Natural killer cell treated with Interleukin-12 subunit alpha and Interleukin-12 subunit beta and Interleukin-15 and Interleukin-18, amount 100 ng/mL, for 72 hours (primary cell): Measurements from ENCODE around the gene SIGLEC15. TPM values are rescaled to one million over a fixed set of nuclear protein-coding genes. Genes with fewer than 3 reads are reported as not detected.
"Not testable (repeated sequence)": the region's sequence is repeated elsewhere in the genome, so short reads cannot be mapped to it uniquely, and the experiment has no call there.

Experiments
- ATAC-seq, 2 donors: fragments of 150-1000 bp; cut with Tn5 transposase in 1 of 2; sonication (Bioruptor Pico), chemical (Tn5 transposase) in 1 of 2; 2 replicates each; pipeline ENCODE4 v1.10.0; 2021
- DNase-seq: peaks from one replicate; pipeline ENCODE4 v3.0.0; 2022; ENCODE audit warnings: low spot score
- H3K27ac Mint-ChIP-seq, 2 donors: 1 replicate in 1 of 2; 2 replicates in 1 of 2; pipeline ENCODE4 v1.8.0; 2022; ENCODE audit warnings: mixed read lengths in 2 of 2, mild to moderate bottlenecking in 1 of 2, moderate library complexity in 1 of 2
- H3K27me3 Mint-ChIP-seq, 2 donors: 1 replicate in 1 of 2; 2 replicates in 1 of 2; pipeline ENCODE4 v1.8.0; 2022; ENCODE audit warnings: mixed read lengths in 2 of 2
- H3K36me3 Mint-ChIP-seq: one replicate; pipeline ENCODE4 v1.8.0; 2022; ENCODE audit warnings: mixed read lengths
- H3K4me1 Mint-ChIP-seq, 2 donors: 1 replicate in 1 of 2; 2 replicates in 1 of 2; pipeline ENCODE4 v1.8.0; 2022; ENCODE audit warnings: low read depth in 2 of 2, mixed read lengths in 2 of 2, mild to moderate bottlenecking in 1 of 2
- H3K4me3 Mint-ChIP-seq: one replicate; pipeline ENCODE4 v1.8.0; 2022; ENCODE audit warnings: mixed read lengths
- H3K9me3 Mint-ChIP-seq: 2 replicates; pipeline ENCODE4 v1.8.0; 2022; ENCODE audit warnings: mixed read lengths
- total RNA-seq, 2 donors: library from RNA; stranded (reverse); gene quantifications; one replicate each; pipeline ENCODE4 v1.2.3, GENCODE V29; 2022

The SIGLEC15 gene
- total RNA-seq, 2 donors from 2014 or later = not detected

DNA sequence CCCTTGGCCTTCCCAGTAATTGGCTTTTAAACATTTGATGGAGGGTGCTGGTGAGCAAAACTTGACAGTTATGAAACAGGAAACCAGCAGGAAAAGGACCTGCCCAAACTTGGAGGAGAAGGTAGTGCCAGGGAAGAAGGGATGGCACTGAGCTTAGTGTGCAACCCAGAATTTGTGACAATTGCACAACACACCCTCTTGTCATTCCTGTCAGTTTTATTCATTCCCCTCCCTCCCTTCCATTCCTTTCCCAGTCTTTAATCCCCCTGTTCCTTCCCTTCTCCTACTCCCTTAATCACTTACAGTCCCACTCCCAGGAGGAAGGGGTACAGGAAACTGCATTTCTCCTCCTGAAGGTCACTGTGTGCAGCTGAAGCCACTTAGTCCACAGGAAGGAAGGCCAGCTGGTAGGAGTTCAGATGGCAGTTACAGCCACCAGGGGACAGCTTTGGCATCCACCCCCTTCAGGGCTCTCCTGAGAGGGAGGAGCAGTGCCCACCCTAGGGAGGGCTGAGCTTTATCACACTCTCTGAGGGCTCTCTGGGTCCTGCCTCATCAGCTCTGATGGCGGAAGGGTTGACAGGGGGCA is 24.0 kb upstream of the SIGLEC15 start:
- ATAC-seq (no peak), DNase-seq (no peak)
- Mint-ChIP-seq H3K4me3 (no peak overlapping the region), H3K4me1 (peaks cover 8 to 17% of the 10 kb centered on the region in 2 donors), H3K27ac (no peak overlapping the region), H3K9me3 (no peaks in the 10 kb centered on the region), H3K36me3 (peaks cover 15% of the 10 kb centered on the region), H3K27me3 (peaks cover 8 to 10% of the 10 kb centered on the region in 2 donors)

DNA sequence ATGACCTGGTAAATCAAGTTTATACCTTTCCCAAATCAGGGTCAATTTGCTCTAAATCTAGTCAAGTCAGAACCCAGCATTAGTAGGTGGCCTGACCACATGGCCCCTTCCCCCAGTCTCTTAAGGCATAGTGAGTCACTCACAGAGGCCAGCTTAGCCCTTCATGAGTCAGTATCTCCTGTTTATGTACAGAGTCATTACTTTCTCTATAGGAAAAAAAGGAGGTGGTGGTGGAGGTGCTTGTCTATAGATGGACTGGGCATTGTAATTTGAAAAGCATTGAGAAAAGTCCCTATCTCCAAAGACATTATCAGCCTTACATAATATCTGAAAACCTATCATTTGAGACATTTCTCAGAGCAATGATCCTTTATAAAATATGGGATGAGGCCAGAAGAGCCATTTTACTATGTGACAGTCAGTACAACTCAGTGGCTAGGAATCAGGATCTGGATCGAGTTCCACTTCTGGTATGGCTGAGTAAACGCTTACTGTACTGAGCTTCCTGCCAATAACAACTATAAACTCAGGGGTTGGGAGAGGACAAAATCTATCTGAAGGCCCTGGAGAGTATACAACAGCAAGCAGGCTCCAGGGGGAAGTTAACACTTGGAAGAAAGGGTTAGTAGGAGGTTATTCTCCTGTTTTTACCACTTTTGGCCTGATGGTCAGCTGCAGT is 22.5 kb upstream of the SIGLEC15 start:
- H3K4me1 Mint-ChIP-seq = peaks cover 8 to 21% of the 10 kb centered on the region in 2 donors
- H3K4me3 Mint-ChIP-seq = no peak overlapping the region
- ATAC-seq = peak; percentile 79 to 91
- H3K9me3 Mint-ChIP-seq = no peaks in the 10 kb centered on the region
- no peak for DNase-seq
- peaks cover 8 to 10% of the 10 kb centered on the region in 2 donors for H3K27me3 Mint-ChIP-seq
- H3K27ac Mint-ChIP-seq = peak overlapping the region in 1 of 2 donors; percentile 80
- peaks cover 16% of the 10 kb centered on the region for H3K36me3 Mint-ChIP-seq

DNA sequence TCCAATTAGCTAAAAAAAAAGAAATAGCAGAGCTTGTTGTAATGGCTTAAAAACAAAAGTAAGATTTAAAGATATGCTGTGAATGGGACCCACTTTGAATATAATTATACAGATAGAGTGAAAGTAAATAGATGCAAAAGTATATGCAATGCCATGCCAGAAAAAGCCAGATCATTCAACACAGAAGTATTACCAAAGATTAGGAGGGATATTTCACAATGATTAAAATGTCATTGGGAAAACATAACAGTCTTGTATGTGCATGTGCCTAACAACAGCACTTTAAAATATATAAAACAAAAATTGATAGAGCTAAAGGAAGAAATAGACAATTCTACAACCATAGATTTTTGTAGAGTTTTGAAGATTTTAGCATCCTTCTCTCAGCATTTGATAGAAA is 19.9 kb upstream of the SIGLEC15 start:
- Mint-ChIP-seq H3K27me3 (peaks cover 0 to 14% of the 10 kb centered on the region in 2 donors), H3K9me3 (no peaks in the 10 kb centered on the region), H3K36me3 (peaks cover 20% of the 10 kb centered on the region), H3K27ac (no peak overlapping the region), H3K4me3 (no peak overlapping the region), H3K4me1 (peaks cover 21 to 26% of the 10 kb centered on the region in 2 donors)
- no peak for DNase-seq
- no peak for ATAC-seq

DNA sequence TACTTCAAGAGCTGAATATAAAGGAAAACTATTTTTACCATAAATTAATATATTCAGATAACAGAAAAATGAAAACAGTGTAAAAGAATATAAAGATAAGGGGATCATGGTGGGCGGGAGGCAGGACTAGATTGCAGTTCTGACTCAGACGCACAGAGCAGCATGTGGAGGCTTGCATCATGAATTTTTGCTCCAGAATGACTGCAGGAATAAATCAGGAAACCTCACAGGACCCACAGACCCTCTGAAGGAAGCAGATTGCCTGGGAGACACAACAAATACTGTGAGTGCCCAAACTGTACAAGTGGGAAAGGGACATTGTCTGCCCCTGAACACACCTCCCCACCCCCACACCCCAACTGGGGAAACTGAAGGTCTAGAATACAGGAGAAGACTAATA is 19.2 kb upstream of the SIGLEC15 start:
- DNase-seq (no peak), ATAC-seq (no peak)
- Mint-ChIP-seq H3K27me3 (peaks cover 0 to 14% of the 10 kb centered on the region in 2 donors), H3K27ac (peak overlapping the region in 1 of 2 donors; percentile 26), H3K36me3 (peaks cover 20% of the 10 kb centered on the region), H3K4me1 (peaks cover 21 to 25% of the 10 kb centered on the region in 2 donors), H3K4me3 (no peak overlapping the region), H3K9me3 (no peaks in the 10 kb centered on the region)

DNA sequence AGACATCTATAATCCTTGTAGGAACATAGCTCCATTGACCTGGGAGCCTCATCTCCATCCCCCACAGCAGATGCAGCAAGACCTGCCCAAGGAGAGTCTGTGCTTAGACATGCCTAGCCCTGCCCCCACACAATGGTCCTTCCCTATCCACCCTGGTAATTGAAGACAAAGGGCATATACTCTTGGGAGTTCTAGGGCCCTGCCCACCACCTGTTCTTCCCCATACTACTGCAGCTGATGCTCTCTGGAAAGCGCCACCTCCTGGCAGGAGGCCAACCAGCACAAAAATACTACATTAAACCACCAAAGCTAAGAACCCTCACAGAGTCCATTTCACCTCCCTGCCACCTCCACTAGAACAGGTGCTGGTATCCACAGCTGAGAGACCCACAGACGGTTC is 18.3 kb upstream of the SIGLEC15 start:
- Mint-ChIP-seq H3K4me1 (peaks cover 21% of the 10 kb centered on the region in 2 donors), H3K36me3 (peaks cover 20% of the 10 kb centered on the region), H3K27me3 (peaks cover 0 to 14% of the 10 kb centered on the region in 2 donors), H3K27ac (peak overlapping the region in 1 of 2 donors; percentile 40)
- not testable (repeated sequence) for H3K4me3 Mint-ChIP-seq, DNase-seq, H3K9me3 Mint-ChIP-seq, ATAC-seq

DNA sequence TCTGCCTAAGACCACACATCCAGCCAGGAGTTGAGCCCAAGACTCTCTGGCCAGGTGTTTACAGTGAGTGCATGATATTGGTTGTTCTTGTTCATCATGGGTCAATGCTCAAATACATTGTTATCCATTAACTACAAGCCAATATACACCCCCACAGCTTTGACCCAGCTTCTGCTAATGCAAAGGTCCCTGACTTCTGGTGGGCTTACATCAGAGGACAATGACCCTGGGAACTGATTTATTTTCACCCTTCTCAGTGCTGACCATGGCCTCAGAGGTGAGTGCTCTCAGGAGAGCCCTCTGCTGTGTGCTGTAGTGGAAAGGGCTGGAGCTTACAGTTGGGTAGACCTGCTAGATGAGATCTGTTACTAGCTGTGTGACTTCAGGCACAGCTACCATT is 10.7 kb upstream of the SIGLEC15 start:
- not testable (repeated sequence) for H3K4me3 Mint-ChIP-seq, H3K27ac Mint-ChIP-seq, ATAC-seq, H3K4me1 Mint-ChIP-seq, DNase-seq, H3K9me3 Mint-ChIP-seq, H3K27me3 Mint-ChIP-seq
- H3K36me3 Mint-ChIP-seq = peaks cover 17% of the 10 kb centered on the region

DNA sequence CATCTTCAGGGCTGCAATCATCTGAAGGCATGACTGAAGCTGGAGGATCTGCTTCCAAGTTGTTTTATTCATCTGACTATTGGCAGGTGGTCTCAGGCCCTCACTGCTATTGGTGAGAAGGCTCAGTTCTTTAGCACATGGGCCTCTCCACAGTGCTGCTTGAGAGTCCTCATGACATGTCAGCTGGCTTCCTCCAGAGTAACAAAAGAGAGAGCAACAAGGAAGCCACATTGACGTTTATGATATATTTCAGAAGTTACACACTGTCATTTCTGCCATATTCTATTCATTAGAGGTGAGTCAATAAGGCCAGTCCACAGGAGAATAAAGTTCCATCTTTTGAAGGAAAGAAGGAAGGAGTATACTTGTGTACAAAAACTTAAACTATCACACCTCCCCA is 7.9 kb upstream of the SIGLEC15 start:
- Mint-ChIP-seq H3K27ac (no peak overlapping the region), H3K4me3 (no peak overlapping the region), H3K9me3 (peaks cover 3% of the 10 kb centered on the region), H3K4me1 (peaks cover 0 to 5% of the 10 kb centered on the region in 2 donors), H3K36me3 (peaks cover 19% of the 10 kb centered on the region), H3K27me3 (peaks cover 5 to 18% of the 10 kb centered on the region in 2 donors)
- DNase-seq = no peak
- peak in 1 of 2 donors; percentile 81 for ATAC-seq

DNA sequence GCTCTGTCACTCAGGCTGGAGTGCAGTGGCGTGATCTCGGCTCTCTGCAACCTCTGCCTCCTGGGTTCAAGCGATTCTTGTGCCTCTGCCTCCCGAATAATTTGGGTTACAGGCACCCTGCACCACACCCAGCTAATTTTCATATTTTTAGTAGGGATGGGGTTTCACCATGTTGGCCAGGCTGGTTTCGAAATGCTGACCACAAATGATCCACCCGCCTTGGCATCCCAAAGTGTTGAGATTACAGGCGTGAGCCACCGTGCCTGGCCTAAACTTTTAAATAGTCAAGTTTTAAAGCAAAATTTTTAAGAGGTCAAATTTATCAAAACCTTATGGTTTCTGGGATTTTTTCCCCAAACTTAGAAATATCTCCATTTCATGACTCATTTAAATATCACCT is 6.7 kb upstream of the SIGLEC15 start:
- peak; percentile 25 for DNase-seq
- not testable (repeated sequence) for H3K4me3 Mint-ChIP-seq, ATAC-seq, H3K4me1 Mint-ChIP-seq, H3K27ac Mint-ChIP-seq, H3K9me3 Mint-ChIP-seq
- peaks cover 5 to 18% of the 10 kb centered on the region in 2 donors for H3K27me3 Mint-ChIP-seq
- peaks cover 19% of the 10 kb centered on the region for H3K36me3 Mint-ChIP-seq

DNA sequence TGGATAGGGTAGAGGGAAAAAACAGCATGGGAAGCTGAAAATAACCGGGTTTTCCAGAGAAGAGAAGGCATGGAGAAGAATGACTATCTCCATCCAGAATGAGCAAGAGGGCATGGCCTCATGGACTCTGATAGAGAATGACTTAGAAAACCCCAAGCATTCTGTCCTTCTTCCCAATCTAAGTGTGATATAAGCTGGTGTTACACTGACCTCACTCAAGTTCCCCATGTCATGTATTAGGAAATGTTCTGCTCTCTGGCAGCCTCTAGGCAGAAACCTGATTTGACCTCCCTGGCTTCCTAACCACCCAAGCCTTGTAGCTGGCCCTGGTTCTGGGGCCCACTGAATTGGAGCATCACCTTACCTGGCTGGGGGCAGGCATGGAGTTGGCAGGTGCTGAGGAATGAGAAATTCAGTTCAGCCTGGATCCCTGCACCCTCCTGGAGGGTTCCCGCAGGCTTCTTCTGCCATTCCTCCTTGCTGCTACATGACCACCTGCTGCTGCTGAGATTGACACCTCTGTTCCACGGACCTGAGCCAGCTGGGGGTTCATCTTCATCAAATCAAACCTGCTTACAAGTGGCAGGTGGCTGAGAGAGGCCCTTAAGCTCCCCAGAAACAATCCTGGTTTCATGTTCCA is 5.2 kb upstream of the SIGLEC15 start:
- H3K36me3 Mint-ChIP-seq = peaks cover 19% of the 10 kb centered on the region
- peak; percentile 12 for DNase-seq
- H3K27me3 Mint-ChIP-seq = peaks cover 5 to 18% of the 10 kb centered on the region in 2 donors
- peaks cover 5 to 7% of the 10 kb centered on the region in 2 donors for H3K4me1 Mint-ChIP-seq
- no peak for ATAC-seq
- H3K4me3 Mint-ChIP-seq = no peak overlapping the region
- H3K9me3 Mint-ChIP-seq = peaks cover 3% of the 10 kb centered on the region
- no peak overlapping the region for H3K27ac Mint-ChIP-seq

DNA sequence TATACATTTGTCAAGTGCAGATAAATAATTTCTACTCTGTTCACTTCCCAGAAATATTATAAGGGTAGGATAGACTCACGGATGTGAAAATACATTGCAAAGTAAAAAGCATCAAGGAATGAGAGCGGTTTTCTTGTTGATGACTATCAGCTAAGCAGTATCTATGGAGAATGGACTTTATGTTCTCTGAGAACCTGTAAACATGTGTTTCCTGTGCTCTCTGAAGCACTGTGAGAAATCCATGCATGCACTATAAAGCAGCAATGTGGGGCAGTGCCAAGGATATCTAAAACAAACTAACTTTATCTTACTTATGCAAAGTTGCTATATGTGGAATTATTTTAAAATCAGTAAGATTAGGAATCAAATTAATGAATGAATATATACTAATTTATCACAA is 4.4 kb upstream of the SIGLEC15 start:
- peaks cover 5 to 10% of the 10 kb centered on the region in 2 donors for H3K4me1 Mint-ChIP-seq
- no peaks in the 10 kb centered on the region for H3K9me3 Mint-ChIP-seq
- ATAC-seq = no peak
- peaks cover 3 to 18% of the 10 kb centered on the region in 2 donors for H3K27me3 Mint-ChIP-seq
- H3K36me3 Mint-ChIP-seq = peaks cover 11% of the 10 kb centered on the region
- no peak overlapping the region for H3K27ac Mint-ChIP-seq
- H3K4me3 Mint-ChIP-seq = no peak overlapping the region
- DNase-seq = no peak

DNA sequence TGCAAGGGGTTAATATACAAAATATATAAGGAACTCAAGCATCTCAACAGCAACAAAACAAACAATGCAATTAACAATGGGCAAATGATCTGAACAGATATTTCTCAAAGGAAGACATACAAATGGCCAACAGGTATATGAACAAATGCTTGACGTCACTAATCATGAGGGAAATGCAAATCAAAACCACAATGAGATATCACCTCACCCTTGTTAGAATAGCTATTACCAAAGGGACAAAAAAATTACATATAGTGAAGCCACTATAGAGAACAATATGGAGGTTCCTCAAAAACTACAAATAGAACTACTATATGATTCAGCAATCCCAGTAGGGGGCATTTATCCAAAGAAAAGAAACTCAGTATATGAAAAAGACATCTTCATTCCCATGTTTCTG is 3.8 kb upstream of the SIGLEC15 start:
- no peak for DNase-seq
- Mint-ChIP-seq H3K4me3 (no peak overlapping the region), H3K9me3 (no peaks in the 10 kb centered on the region), H3K4me1 (peaks cover 5 to 10% of the 10 kb centered on the region in 2 donors), H3K27ac (no peak overlapping the region), H3K27me3 (peaks cover 3 to 18% of the 10 kb centered on the region in 2 donors), H3K36me3 (peaks cover 4% of the 10 kb centered on the region)
- ATAC-seq = no peak

DNA sequence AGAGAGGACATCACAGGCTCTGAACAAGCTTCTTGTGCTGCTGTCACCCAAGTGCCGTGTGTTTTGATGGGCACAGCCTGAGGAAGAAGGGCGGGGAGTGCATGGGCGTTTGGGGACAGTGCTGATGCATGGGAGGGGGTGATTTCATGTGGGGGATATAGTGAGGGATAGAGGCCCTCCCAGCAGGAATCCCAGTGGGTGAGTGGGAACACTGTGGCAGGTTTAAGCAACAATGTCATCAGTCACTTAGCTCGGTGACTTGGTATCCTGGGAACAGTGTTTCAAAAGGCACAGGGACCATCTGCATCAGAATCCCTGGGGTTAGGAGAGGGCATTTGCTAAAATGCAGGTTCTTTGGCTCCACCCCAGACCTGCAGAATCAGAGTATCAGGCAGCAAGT is 609 bp downstream of the SIGLEC15 start:
- ATAC-seq (no peak), DNase-seq (peak; percentile 20)
- H3K27ac Mint-ChIP-seq = no peak overlapping the region
- peaks cover 3 to 13% of the 10 kb centered on the region in 2 donors for H3K27me3 Mint-ChIP-seq
- H3K9me3 Mint-ChIP-seq = no peaks in the 10 kb centered on the region
- peaks cover 10 to 22% of the 10 kb centered on the region in 2 donors for H3K4me1 Mint-ChIP-seq
- H3K36me3 Mint-ChIP-seq = peaks cover 4% of the 10 kb centered on the region
- no peak overlapping the region for H3K4me3 Mint-ChIP-seq

DNA sequence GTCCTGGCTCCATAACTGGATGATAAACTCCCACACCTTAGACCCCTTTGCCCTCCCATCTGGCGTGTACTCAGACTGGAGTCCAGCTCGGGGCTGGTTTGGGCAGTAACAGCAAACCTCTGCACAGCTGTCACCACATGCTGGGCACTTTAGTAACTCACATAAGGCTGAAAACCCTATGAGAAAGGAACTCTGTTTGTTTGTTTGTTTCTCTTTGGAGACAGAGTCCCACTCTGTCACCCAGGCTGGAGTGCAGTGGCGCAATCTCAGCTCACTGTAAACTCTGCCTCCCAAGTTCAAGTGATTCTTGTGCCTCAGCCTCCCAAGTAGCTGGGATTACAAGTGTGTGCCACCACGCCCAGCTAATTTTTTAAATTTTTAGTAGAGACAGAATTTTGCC is 1.2 kb downstream of the SIGLEC15 start:
- not testable (repeated sequence) for H3K4me3 Mint-ChIP-seq, DNase-seq, H3K27ac Mint-ChIP-seq, H3K27me3 Mint-ChIP-seq, ATAC-seq, H3K36me3 Mint-ChIP-seq, H3K9me3 Mint-ChIP-seq
- H3K4me1 Mint-ChIP-seq = peaks cover 6 to 22% of the 10 kb centered on the region in 2 donors
